ENCODE data around the gene CASKIN2.

GRCh38 chr17:75550139-75550465 is 34.8 kb upstream of the CASKIN2 start:
- TF ChIP-seq CTCF (IDR thresholded peaks at IDR 0.05): no peak
- no peak for TF ChIP-seq POLR2A (IDR thresholded peaks at IDR 0.05)
